Suprapubic skin (tissue), 4 donors: ENCODE results near the gene WWOX. TPM values are rescaled to one million over a fixed set of nuclear protein-coding genes. Genes with fewer than 3 reads are reported as not detected.

Experiments
- DNase-seq, 2 donors: peaks; one replicate each; pipeline ENCODE4 v3.0.0-alpha.2; 2019; ENCODE audit warnings: low spot score in 2 of 2
- H3K27ac ChIP-seq: fragments of 200-600 bp; sonication (generic); one replicate; pipeline ENCODE4 v1.5.1; 2019
- H3K27me3 ChIP-seq: fragments of 200-600 bp; sonication (generic); one replicate; pipeline ENCODE4 v1.5.1; 2019
- H3K36me3 ChIP-seq: fragments of 200-600 bp; sonication (generic); one replicate; pipeline ENCODE4 v1.5.1; 2019
- H3K4me1 ChIP-seq: fragments of 200-600 bp; sonication (generic); one replicate; pipeline ENCODE4 v1.5.1; 2019
- H3K4me3 ChIP-seq: fragments of 200-600 bp; sonication (generic); one replicate; pipeline ENCODE4 v1.5.1; 2019; ENCODE audit warnings: mild to moderate bottlenecking
- H3K9me3 ChIP-seq: fragments of 200-600 bp; sonication (generic); one replicate; pipeline ENCODE4 v1.5.1; 2019
- CTCF ChIP-seq, 2 donors: fragments of 200-600 bp in 1 of 2; fragments of 450-650 bp in 1 of 2; sonication (generic) in 1 of 2; IDR thresholded peaks; one replicate each; pipeline ENCODE4 v1.5.1; 2016 to 2019; ENCODE audit warnings: antibody characterized with exemption in 2 of 2, mild to moderate bottlenecking in 1 of 2, moderate library complexity in 1 of 2
- EP300 ChIP-seq: sonication (generic); formaldehyde crosslinking; IDR thresholded peaks from one replicate; pipeline ENCODE4 v1.6.1; 2017; ENCODE audit warnings: antibody characterized with exemption
- POLR2A ChIP-seq, 2 donors: fragments of 450-650 bp; IDR thresholded peaks; one replicate each; pipeline ENCODE4 v1.6.1; 2017; ENCODE audit warnings: antibody characterized with exemption in 2 of 2, mild to moderate bottlenecking in 2 of 2, moderate library complexity in 2 of 2
- POLR2AphosphoS5 ChIP-seq, 3 donors: sonication (generic); formaldehyde crosslinking; IDR thresholded peaks; one replicate each; pipeline ENCODE4 v1.6.1; 2017; ENCODE audit warnings: antibody characterized with exemption in 3 of 3
- WGBS: methylation state at CpG from one replicate; pipeline ENCODE4 v1.1.5; 2018; 5-methylcytosine and 5-hydroxymethylcytosine counted together
- total RNA-seq, 4 donors: library from RNA; depleted of rRNA; stranded (reverse); fragments of >200 nt; gene quantifications; one replicate each; pipeline ENCODE4 v1.1.0, GENCODE V29; 2016

Gene WWOX
- total RNA-seq, 4 donors from 2014 or later, result 29.6 to 104 (median 47.3) TPM

GRCh38 chr16:79072517-79072916, 973.1 kb downstream of the WWOX start:
- Histone ChIP-seq H3K4me3 (no peak overlapping the region), H3K27ac (no peak overlapping the region), H3K9me3 (no peaks in the 10 kb centered on the region), H3K4me1 (peaks cover 4% of the 10 kb centered on the region), H3K36me3 (no peaks in the 10 kb centered on the region), H3K27me3 (no peaks in the 10 kb centered on the region)
- TF ChIP-seq EP300 (no peak), POLR2AphosphoS5 (IDR thresholded peaks at IDR 0.05) (no peak), POLR2A (IDR thresholded peaks at IDR 0.05) (no peak), CTCF (IDR thresholded peaks at IDR 0.05) (no peak)
- no peak for DNase-seq
- 94% methylated on average over 4 of the region's 4 CpGs for WGBS

GRCh38 chr16:79073566-79073965, 974.1 kb downstream of the WWOX start:
- Histone ChIP-seq H3K4me3 (no peak overlapping the region), H3K36me3 (no peaks in the 10 kb centered on the region), H3K4me1 (peaks cover 4% of the 10 kb centered on the region), H3K27me3 (no peaks in the 10 kb centered on the region), H3K9me3 (no peaks in the 10 kb centered on the region), H3K27ac (no peak overlapping the region)
- WGBS, result 88% methylated on average over 4 of the region's 4 CpGs
- DNase-seq, result no peak
- TF ChIP-seq POLR2AphosphoS5 (IDR thresholded peaks at IDR 0.05) (no peak), CTCF (IDR thresholded peaks at IDR 0.05) (no peak), POLR2A (IDR thresholded peaks at IDR 0.05) (no peak), EP300 (no peak)

- no peak overlapping the region for H3K27ac ChIP-seq
- 28% methylated on average over 1 of the region's 1 CpG for WGBS
These were observed 975.1 kb downstream of the WWOX start for GRCh38 chr16:79074541-79074940.

GRCh38 chr16:79074951-79075350, 975.5 kb downstream of the WWOX start:
- 65% methylated on average over 4 of the region's 4 CpGs for WGBS
- no peaks in the 10 kb centered on the region for H3K27me3 ChIP-seq
- no peak overlapping the region for H3K4me3 ChIP-seq
- H3K9me3 ChIP-seq, result no peaks in the 10 kb centered on the region
- peaks cover 4% of the 10 kb centered on the region for H3K4me1 ChIP-seq
- no peak overlapping the region for H3K27ac ChIP-seq
- TF ChIP-seq POLR2A (IDR thresholded peaks at IDR 0.05) (no peak), CTCF (IDR thresholded peaks at IDR 0.05) (no peak), POLR2AphosphoS5 (IDR thresholded peaks at IDR 0.05) (no peak), EP300 (no peak)
- no peak for DNase-seq
- H3K36me3 ChIP-seq, result no peaks in the 10 kb centered on the region

More at GRCh38 chr16:79074541-79074940, 975.1 kb downstream of the WWOX start:
- no peak for TF ChIP-seq POLR2AphosphoS5 (IDR thresholded peaks at IDR 0.05)
- TF ChIP-seq POLR2A (IDR thresholded peaks at IDR 0.05), result no peak
- no peak for TF ChIP-seq CTCF (IDR thresholded peaks at IDR 0.05)
- no peak for TF ChIP-seq EP300
- Histone ChIP-seq H3K4me1 (peaks cover 4% of the 10 kb centered on the region), H3K36me3 (no peaks in the 10 kb centered on the region), H3K4me3 (no peak overlapping the region), H3K27me3 (no peaks in the 10 kb centered on the region), H3K9me3 (no peaks in the 10 kb centered on the region)
- DNase-seq, result no peak

DNA sequence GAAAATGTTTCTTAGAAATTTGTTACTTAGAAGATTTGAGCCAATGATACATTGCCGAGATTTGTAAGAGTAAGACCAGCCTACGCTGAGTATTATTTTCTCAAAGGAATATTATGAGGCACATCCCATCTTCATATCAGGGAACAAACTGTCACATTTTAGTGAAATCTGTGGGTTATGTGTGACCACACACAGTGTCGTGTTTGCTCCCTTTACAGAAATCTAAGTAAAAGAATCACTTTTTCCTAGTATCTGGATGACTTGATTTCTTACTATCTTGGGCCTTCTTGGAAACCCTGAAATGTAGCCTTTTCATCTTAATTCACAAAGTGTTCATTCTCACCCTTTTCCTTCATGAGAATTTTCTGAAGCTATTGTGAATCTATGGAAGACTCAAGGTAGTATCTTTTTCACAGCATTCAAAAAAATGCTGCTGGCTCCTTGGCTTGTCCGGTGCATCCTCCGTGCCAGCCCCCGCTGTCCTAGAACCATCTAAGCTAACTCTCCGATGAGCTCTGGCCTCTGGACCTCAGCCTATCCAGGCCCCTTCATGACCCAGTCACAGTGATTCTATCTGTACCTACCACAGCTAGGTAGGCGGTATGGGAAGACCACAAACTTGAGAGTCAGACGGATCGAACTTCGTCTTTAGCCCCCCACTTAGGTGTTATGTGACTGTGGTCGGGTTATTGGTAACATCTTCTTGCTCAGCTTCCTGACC, 976.8 kb downstream of the WWOX start:
- Histone ChIP-seq H3K4me3 (no peak overlapping the region), H3K27ac (no peak overlapping the region), H3K4me1 (peaks cover 3% of the 10 kb centered on the region), H3K9me3 (no peaks in the 10 kb centered on the region), H3K36me3 (no peaks in the 10 kb centered on the region), H3K27me3 (no peaks in the 10 kb centered on the region)
- no peak for DNase-seq
- no peak for TF ChIP-seq POLR2AphosphoS5 (IDR thresholded peaks at IDR 0.05)
- TF ChIP-seq EP300, result no peak
- TF ChIP-seq CTCF (IDR thresholded peaks at IDR 0.05), result no peak
- TF ChIP-seq POLR2A (IDR thresholded peaks at IDR 0.05), result no peak
- WGBS, result 96% methylated on average over 12 of the region's 12 CpGs
